Suprapubic skin (tissue), 3 donors: ENCODE data around the gene VAT1.

Source experiments
- CTCF ChIP-seq, 2 donors: fragments of 200-600 bp in 1 of 2; fragments of 450-650 bp in 1 of 2; sonication (generic) in 1 of 2; IDR thresholded peaks; one replicate each; pipeline ENCODE4 v1.5.1; 2016 to 2019; ENCODE audit warnings: antibody characterized with exemption in 2 of 2, mild to moderate bottlenecking in 1 of 2, moderate library complexity in 1 of 2
- POLR2A ChIP-seq, 2 donors: fragments of 450-650 bp; IDR thresholded peaks; one replicate each; pipeline ENCODE4 v1.6.1; 2017; ENCODE audit warnings: antibody characterized with exemption in 2 of 2, mild to moderate bottlenecking in 2 of 2, moderate library complexity in 2 of 2

GRCh38 chr17:43019418-43019817 lies 2.8 kb downstream of the VAT1 start:
- TF ChIP-seq CTCF (IDR thresholded peaks at IDR 0.05) = no peak
- no peak for TF ChIP-seq POLR2A (IDR thresholded peaks at IDR 0.05)
